Esophagus mucosa (tissue), 1 donor: ENCODE results near the gene ESPN. TPM values are rescaled to one million over a fixed set of nuclear protein-coding genes. Genes with fewer than 3 reads are reported as not detected.

Experiments used
- ATAC-seq: fragments of 200-7000 bp; cut with Tn5 transposase; one replicate; pipeline ENCODE4 v1.9.1; 2020
- total RNA-seq: library from RNA; stranded (reverse); gene quantifications from one replicate; pipeline ENCODE4 v1.2.4, GENCODE V29; 2023
- donor health status: DM: yes; HTN: yes; CAD: no.

ESPN gene
- total RNA-seq, 1 donor from 2014 or later: 33.4 TPM

- ATAC-seq: no peak
These were observed 74.1 kb downstream of the ESPN start for GRCh38 chr1:6498576-6499111.

GRCh38 chr1:6499296-6499695 lies 74.7 kb downstream of the ESPN start:
- no peak for ATAC-seq

GRCh38 chr1:6500544-6501278 lies 76.1 kb downstream of the ESPN start:
- no peak for ATAC-seq

- ATAC-seq: no peak
These were observed 76.8 kb downstream of the ESPN start for GRCh38 chr1:6501279-6501813.

GRCh38 chr1:6502000-6502891 lies 77.7 kb downstream of the ESPN start:
- no peak for ATAC-seq

DNA sequence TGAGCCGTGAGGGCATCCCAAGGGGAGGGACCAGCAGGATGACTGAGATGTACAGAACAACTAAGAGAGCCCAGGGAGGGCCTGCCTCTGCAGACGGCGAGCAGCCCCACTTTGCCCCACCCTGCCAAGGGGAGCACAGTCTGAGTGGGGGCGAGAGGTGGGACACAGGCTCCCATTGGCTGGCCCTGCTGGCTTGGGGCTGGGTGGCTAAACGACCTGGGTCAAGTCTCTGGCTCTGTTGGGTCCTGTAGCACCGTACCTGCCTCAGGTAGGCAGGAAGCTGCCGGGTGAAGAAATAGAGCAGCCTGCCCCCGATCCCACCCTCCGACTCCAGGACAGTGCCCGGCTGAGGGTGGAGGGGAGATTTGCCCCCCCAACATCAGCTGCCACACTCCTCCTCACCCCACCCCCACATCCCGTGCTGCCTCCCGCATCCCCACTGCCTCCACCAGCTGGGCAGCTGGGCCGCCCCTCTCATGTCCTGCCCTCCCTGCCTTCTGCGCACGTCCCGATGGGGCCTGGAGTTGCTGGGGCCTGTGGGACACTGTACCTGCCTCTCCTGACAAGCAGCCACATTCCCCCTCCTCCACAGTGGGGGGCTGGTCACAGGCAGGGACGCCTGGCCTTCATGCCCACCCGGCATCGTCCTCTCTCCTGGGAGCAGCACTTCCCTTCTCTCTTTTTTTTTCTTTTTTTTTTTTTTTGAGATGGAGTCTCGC lies 79.5 kb downstream of the ESPN start:
- ATAC-seq: no peak

- ATAC-seq: no peak
These were observed 80.3 kb downstream of the ESPN start for GRCh38 chr1:6504887-6505286.

GRCh38 chr1:6505367-6506209 lies 81.0 kb downstream of the ESPN start:
- ATAC-seq: no peak

DNA sequence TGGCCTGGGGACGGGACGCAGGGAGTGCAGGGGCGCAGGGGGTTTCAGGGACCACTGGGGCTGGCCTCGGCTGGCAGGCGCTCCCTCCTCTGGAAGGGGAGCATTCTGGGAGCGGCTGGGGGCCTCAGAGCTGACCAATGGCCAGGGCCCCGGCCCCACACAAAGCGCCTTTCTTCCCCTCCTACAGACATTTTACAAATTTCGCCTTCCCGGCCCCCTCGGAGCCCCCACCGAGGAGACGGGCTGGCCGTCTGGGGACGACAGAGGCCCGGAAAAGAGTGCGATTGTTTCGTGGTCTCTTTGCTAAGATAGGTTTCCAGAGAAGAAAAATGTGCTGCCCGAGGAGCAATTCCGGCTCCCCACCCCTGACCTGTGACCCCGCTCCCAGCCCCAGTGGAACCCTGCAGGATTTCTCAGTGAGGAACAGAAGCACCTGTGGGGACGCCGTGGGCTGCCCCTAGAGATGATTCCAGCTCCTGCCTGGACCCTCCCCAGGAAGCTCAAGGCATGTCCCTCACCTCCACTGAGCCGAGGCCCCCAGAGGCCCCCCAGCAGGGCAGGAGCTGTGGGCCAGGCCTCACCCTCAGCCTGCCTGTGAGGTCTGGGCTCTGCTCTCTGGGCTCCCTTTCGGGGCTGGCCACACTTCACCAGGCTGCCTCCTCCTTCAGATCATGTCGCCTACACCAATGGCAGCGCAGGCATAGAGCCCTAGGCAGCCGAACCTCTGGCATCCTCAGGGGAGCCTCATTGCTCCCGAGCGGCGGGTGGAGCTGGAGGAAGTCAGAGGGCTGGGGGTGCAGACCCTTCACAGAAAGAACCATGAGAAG lies 81.8 kb downstream of the ESPN start:
- no peak for ATAC-seq

DNA sequence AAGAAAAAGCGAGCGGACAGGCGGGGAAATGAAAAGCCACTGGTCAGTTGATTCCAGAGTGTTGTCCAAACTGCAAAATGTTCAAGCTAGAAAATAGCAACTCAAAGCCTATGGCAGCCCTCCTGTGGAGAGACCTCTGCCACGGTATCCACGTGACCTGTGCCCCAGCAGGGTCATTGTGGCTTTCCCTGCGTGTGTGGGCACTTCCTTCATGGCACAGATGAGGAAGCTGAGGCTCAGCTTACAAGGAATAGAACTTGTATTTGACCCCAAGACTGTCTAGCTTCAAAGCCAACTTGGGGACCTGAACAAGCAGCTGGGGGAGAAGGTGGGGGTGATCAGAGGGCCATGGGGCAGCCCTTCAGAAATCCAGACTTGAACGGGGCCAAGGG lies 82.5 kb downstream of the ESPN start:
- ATAC-seq: no peak

DNA sequence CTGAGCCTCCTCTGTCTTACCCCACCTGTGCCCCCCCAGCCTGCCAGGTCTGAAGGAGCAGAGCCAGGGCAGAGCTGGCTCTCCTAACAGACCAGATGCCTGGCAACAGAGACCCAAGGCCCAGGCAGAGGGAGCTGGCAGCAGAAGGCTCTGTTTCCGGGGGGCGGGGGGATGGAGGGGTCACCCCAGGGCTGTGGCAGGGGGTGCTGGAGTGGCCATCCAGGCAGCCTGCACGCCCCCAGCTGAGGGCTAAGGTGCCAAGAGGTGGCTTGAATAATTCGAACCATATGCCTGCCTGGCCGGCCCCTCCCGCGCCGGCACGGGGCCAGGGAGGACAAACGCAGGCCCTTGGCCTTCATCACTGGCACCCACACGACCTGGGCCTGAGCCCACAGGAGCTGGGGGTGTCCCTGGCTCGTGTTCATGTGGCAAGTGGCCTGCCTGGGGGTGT lies 82.9 kb downstream of the ESPN start:
- ATAC-seq: no peak

DNA sequence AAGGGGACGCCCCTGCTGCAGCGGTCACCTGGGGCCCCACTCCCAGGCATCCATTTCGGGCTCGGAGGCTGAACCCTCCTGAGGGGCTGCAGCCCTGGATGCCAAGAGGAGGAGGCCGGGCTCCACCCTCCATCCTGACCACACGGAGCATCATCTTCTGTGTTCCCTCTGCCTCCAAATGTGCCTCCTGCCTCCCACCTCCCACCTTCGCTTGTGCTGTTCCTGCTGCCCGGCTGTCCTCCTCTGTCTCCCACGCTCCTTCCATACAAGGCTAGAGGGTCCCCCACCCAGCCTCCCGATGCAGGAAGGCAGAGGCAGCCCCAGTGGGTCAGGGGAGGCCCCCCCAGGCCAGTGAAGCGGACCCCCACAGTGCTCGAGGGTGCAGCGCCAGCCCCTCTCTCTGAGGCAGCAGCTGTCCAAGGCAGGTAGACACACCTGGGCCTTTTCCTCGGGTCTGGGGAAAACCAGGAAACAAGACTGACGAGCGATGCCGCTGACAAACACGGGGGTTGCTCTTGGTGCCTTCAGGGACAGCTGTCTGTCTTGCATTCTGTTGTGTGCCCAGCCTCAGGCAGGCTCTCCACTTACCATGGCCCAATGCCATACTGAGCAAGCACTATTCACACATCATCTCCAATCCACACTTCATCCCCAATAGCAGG lies 83.7 kb downstream of the ESPN start:
- no peak for ATAC-seq

DNA sequence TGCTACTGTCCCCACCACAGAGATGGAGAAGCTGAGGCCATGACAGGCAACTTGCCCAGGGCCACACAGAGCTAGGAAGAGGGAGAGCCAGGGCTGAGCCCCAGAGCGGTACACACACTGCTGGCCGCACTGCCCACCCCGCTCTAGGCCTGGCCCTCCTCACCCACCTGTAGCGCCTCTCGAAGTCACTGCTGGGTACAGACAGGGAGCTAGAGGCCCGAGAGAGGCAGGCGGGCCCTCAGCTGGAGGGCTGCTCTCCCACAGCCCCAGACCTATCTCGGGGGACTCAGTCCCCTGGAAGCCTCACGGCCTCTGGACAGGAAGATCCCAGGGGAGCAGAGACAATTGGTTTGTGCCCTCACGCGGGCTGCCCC lies 84.2 kb downstream of the ESPN start:
- no peak for ATAC-seq

GRCh38 chr1:6509220-6509918 lies 84.8 kb downstream of the ESPN start:
- no peak for ATAC-seq

- ATAC-seq: no peak
These were observed 85.3 kb downstream of the ESPN start for GRCh38 chr1:6509919-6510291.

GRCh38 chr1:6510493-6510892 lies 85.9 kb downstream of the ESPN start:
- ATAC-seq: no peak
